ENCODE results near the gene LCE1B.

The LCE1B gene
- total RNA-seq: 0 reads per million in 2 donors

- no peak for DNase-seq
Observed at GRCh38 chr1:152811671-152812070, at the start of gene LCE1B. LCE1B (plus strand) TSS chr1:152811971; CDS start chr1:152812447, 476 bp downstream.

- DNase-seq: no peak
Observed at GRCh38 chr1:152768847-152769533, 42.8 kb upstream of the LCE1B start.

GRCh38 chr1:152770411-152770810 is 41.4 kb upstream of the LCE1B start:
- no peak for DNase-seq

GRCh38 chr1:152774875-152775274 is 36.9 kb upstream of the LCE1B start, which contains the start of gene LCE1F:
LCE1F (plus strand) TSS chr1:152775140; CDS start chr1:152776372, 1,232 bp downstream.
- DNase-seq: no peak

- DNase-seq: no peak
Observed at GRCh38 chr1:152776361-152776760, 35.4 kb upstream of the LCE1B start.

- no peak for DNase-seq
Observed at GRCh38 chr1:152777510-152778137, 34.1 kb upstream of the LCE1B start.

- no peak for DNase-seq
Observed at GRCh38 chr1:152783095-152783494, 28.7 kb upstream of the LCE1B start.

GRCh38 chr1:152786077-152786476 is 25.7 kb upstream of the LCE1B start, which contains the start of gene LCE1E:
LCE1E (plus strand) TSS chr1:152786257; CDS start chr1:152787300, 1,043 bp downstream.
- DNase-seq: no peak

- DNase-seq: no peak
Observed at GRCh38 chr1:152795686-152796085, 16.1 kb upstream of the LCE1B start.

- no peak for DNase-seq
Observed at GRCh38 chr1:152796421-152796820, 15.3 kb upstream of the LCE1B start, which contains the start of gene LCE1D. LCE1D (plus strand) TSS chr1:152796721; CDS start chr1:152797795, 1,074 bp downstream.

- no peak for DNase-seq
Observed at GRCh38 chr1:152801333-152801732, 10.4 kb upstream of the LCE1B start.

GRCh38 chr1:152806576-152806975 is 5.2 kb upstream of the LCE1B start, which contains the start of gene LCE1C:
LCE1C (minus strand) TSS chr1:152806651; CDS start chr1:152805478, 1,173 bp downstream.
- DNase-seq: no peak

- DNase-seq: no peak
Observed at GRCh38 chr1:152811050-152811449, 721 bp upstream of the LCE1B start.

GRCh38 chr1:152817309-152817708 is 5.5 kb downstream of the LCE1B start:
- DNase-seq: no peak

- no peak for DNase-seq
Observed at GRCh38 chr1:152823294-152823693, 11.5 kb downstream of the LCE1B start.

GRCh38 chr1:152824964-152825363 is 13.2 kb downstream of the LCE1B start:
- no peak for DNase-seq

- DNase-seq: no peak
Observed at GRCh38 chr1:152827173-152827572, 15.4 kb downstream of the LCE1B start, which contains the start of gene LCE1A. LCE1A (plus strand) TSS chr1:152827473; CDS start chr1:152827473, 0 bp downstream.

GRCh38 chr1:152836870-152837269 is 25.1 kb downstream of the LCE1B start:
- no peak for DNase-seq

- DNase-seq: no peak
Observed at GRCh38 chr1:152842556-152842955, 30.8 kb downstream of the LCE1B start, which contains the start of gene LCE6A. LCE6A (plus strand) TSS chr1:152842856; CDS start chr1:152843521, 665 bp downstream.

GRCh38 chr1:152855661-152856060 is 43.9 kb downstream of the LCE1B start:
- no peak for DNase-seq

- no peak for DNase-seq
Observed at GRCh38 chr1:152858062-152858461, 46.3 kb downstream of the LCE1B start.

- no peak for DNase-seq
Observed at GRCh38 chr1:152859696-152860095, 47.9 kb downstream of the LCE1B start, which contains the start of gene LCE7A. LCE7A (plus strand) TSS chr1:152859996; CDS start chr1:152860698, 702 bp downstream.

- DNase-seq: no peak
Observed at GRCh38 chr1:152860129-152860528, 48.4 kb downstream of the LCE1B start.

GRCh38 chr1:152861374-152861773 is 49.6 kb downstream of the LCE1B start:
- no peak for DNase-seq

Data from T-helper 9 cell (primary cell).